ENCODE measurements around the gene DCDC1.
"Not testable (repeated sequence)": the region's sequence is repeated elsewhere in the genome, so short reads cannot be mapped to it uniquely, and the experiment has no call there.

The DCDC1 gene

GRCh38 chr11:31327417-31327816 is 42.1 kb downstream of the DCDC1 start:
- DNase-seq: no peak

GRCh38 chr11:31326470-31327148 is 42.9 kb downstream of the DCDC1 start:
- DNase-seq: no peak

GRCh38 chr11:31325160-31325559 is 44.4 kb downstream of the DCDC1 start:
- DNase-seq: no peak

GRCh38 chr11:31323145-31323544 is 46.4 kb downstream of the DCDC1 start:
- DNase-seq: no peak

GRCh38 chr11:31321494-31321893 is 48.0 kb downstream of the DCDC1 start:
- not testable (repeated sequence) for DNase-seq

- no peak for DNase-seq
These were observed 65.8 kb downstream of the DCDC1 start for GRCh38 chr11:31303644-31304180.

GRCh38 chr11:31301549-31302510 is 67.7 kb downstream of the DCDC1 start:
- DNase-seq: no peak

- no peak for DNase-seq
These were observed 74.2 kb downstream of the DCDC1 start for GRCh38 chr11:31295308-31295707.

- DNase-seq: not testable (repeated sequence)
These were observed 96.0 kb downstream of the DCDC1 start for GRCh38 chr11:31273527-31273926.

GRCh38 chr11:31267720-31268119 is 101.8 kb downstream of the DCDC1 start:
- DNase-seq: no peak

- no peak for DNase-seq
These were observed 104.7 kb downstream of the DCDC1 start for GRCh38 chr11:31264834-31265233.

GRCh38 chr11:31262761-31263160 is 106.8 kb downstream of the DCDC1 start:
- DNase-seq: no peak

- DNase-seq: no peak
These were observed 109.7 kb downstream of the DCDC1 start for GRCh38 chr11:31259797-31260196.

- DNase-seq: no peak
These were observed 115.1 kb downstream of the DCDC1 start for GRCh38 chr11:31254415-31254814.

GRCh38 chr11:31248768-31249167 is 120.8 kb downstream of the DCDC1 start:
- DNase-seq: no peak

- no peak for DNase-seq
These were observed 122.2 kb downstream of the DCDC1 start for GRCh38 chr11:31247321-31247720.

GRCh38 chr11:31246451-31247165 is 122.9 kb downstream of the DCDC1 start:
- DNase-seq: no peak

- no peak for DNase-seq
These were observed 125.8 kb downstream of the DCDC1 start for GRCh38 chr11:31243706-31244105.

GRCh38 chr11:31240340-31240904 is 129.1 kb downstream of the DCDC1 start:
- DNase-seq: peak; percentile 5

GRCh38 chr11:31237819-31238760 is 131.4 kb downstream of the DCDC1 start:
- DNase-seq: no peak

- DNase-seq: no peak
These were observed 133.4 kb downstream of the DCDC1 start for GRCh38 chr11:31236143-31236542.
